AG10803 (cell line): ENCODE results near the gene KRTAP10-9.

Experiments
- DNase-seq: peaks from one replicate; pipeline ENCODE4 v3.0.0; 2010; ENCODE audit warnings: low read depth
- H3K4me3 ChIP-seq: 2 replicates; pipeline ENCODE4 v1.5.1; 2011; ENCODE audit warnings: mild to moderate bottlenecking, low read length, control low read depth
- TF ChIP-seq, protein P1 (sequence below): conservative IDR thresholded peaks from 2 replicates; pipeline ENCODE4 v1.5.1; 2011; ENCODE audit warnings: mild to moderate bottlenecking, low read length, control low read depth, inconsistent platforms

The KRTAP10-9 gene

DNA sequence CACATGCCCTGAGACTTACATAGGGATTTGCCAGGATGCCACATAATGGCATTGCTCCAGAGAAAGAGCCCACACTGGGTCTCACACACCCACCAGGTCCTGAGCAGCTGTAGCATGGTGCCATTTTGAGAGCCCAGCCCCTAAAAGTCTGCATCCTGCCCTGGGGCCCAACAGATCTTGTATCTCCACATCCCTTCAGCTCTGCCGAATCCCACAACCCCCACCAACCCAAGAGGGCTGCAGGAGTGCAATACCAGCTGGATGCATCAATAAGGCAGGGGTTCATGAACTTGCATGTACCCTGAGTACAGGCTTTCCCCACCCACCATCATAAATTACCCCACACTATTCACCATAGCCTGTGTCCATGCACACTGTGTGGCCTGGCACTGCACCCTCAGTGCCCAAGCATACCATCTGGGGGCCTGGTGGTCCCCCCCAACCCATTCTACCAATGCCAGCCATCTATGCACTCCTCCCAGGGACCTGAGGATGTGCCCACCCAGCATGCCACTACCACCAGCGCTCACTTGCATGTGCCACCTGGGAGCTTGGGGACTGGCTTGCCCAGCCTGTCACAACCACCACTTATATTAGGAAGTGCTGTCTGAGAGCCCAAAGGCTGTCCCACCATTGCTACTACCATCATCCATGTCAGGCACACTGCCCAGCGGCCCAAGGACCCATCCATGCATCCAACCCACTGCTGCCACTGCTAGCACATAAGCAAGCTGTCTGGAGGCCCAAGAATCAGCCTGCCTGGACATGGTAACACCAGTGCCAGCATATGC lies 43.9 kb downstream of the KRTAP10-9 start:
- DNase-seq: no peak
- TF ChIP-seq, protein P1, sequence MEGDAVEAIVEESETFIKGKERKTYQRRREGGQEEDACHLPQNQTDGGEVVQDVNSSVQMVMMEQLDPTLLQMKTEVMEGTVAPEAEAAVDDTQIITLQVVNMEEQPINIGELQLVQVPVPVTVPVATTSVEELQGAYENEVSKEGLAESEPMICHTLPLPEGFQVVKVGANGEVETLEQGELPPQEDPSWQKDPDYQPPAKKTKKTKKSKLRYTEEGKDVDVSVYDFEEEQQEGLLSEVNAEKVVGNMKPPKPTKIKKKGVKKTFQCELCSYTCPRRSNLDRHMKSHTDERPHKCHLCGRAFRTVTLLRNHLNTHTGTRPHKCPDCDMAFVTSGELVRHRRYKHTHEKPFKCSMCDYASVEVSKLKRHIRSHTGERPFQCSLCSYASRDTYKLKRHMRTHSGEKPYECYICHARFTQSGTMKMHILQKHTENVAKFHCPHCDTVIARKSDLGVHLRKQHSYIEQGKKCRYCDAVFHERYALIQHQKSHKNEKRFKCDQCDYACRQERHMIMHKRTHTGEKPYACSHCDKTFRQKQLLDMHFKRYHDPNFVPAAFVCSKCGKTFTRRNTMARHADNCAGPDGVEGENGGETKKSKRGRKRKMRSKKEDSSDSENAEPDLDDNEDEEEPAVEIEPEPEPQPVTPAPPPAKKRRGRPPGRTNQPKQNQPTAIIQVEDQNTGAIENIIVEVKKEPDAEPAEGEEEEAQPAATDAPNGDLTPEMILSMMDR: no peak
- no peak overlapping the region for H3K4me3 ChIP-seq

DNA sequence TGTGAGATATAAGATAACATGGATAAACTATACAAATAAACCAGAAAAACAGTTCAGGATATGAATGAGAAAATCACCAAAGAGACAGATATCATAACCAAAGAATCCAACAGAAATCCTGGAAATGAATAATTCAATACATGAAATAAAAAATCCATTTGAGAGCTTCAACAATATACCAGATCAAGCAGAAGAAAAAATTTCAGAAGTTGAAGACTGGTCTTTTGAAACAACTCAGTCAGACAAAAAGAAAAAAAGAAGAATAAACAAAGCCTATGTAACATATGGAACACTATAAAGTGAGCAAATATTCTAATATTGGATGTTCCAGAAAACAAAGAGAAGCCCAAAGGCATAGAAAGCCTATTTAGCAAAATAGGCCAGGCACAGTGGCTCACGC lies 45.0 kb downstream of the KRTAP10-9 start:
- TF ChIP-seq, protein P1: no peak
- H3K4me3 ChIP-seq: no peak overlapping the region
- no peak for DNase-seq

DNA sequence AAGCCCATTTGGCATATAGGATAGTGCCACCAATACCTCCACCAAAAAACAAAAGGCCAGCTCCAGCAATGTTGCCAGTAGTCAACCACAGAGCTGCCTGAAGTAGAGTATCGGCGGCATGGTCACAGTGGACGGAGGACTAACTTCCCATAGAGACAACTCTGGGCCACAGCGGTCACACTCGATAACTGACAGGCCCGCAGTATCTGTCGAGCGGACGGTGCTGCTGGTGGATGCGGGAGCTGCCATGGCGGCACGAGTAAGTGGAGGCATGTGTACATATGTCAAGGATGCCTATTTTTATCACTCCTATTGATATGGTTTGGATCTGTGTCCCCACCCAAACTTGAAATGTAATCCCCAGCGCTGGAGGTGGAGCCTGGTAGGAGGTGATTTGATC lies 51.0 kb downstream of the KRTAP10-9 start:
- no peak for DNase-seq
- TF ChIP-seq, protein P1: no peak
- no peak overlapping the region for H3K4me3 ChIP-seq
